T-helper 2 cell (primary cell): ENCODE measurements around the gene MAP3K9.

Source experiments
- DNase-seq, 5 experiments: peaks; one replicate each; pipeline versions ENCODE4 v3.0.0 to v3.0.0-alpha.2; 2012 to 2022

The MAP3K9 gene

DNA sequence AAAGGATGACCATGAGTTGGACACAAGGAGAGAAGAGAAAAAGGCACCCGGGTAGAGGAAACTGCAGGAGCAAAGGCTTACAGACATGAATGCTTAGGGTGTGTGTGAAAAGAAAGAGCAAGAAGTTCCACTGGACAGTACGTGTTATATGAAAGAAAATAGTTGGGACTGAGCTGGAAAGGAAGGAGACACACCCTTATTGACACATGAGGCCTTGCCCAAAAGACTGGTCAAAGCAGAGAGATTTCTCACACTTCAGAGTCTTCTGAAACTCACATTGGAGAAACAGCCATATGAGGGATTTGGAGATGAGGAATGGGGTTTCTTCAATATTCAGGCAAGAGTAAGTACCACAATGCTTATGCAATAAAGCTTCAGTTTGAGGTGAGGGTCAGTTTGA lies 111.6 kb downstream of the MAP3K9 start:
- DNase-seq: no peak

DNA sequence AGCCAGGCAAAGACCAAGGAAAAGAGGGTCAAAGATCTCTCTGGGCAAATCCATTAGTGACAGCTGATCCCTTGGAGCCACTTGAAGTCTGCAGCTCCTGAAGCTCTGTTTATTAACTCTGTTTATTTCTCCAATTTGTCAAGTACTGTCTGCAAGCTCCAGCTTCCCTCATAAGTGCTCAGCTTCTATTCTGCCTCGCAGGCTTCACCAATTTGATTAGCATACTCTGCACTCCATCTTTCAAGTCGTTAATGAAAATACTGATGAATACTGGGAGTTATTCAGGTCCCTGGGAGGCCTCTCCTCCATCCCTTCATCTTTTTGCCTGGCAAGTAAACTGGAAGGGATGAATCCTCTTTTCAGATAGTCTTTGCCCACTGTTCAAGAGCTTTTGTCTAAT lies 113.3 kb downstream of the MAP3K9 start:
- no peak for DNase-seq

DNA sequence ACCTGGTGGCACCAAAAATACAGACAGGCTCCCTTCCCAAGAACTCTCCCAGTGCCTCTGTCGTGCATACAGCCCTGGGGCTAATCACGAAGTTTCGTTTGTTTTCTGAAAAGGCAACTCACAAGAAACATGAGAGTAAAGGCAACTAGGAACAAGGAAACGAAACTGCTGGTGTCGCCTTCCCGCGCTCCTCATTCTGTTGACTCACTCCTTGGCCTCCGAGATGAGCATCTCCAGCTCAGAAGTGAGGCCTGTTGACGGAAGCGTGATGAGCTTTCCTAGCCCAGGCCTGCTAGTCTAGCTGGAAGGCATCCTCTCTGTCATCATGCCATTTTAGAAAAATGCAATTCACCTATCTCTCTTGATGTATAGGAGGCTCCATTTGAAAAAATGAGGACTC lies 117.1 kb downstream of the MAP3K9 start:
- no peak for DNase-seq

DNA sequence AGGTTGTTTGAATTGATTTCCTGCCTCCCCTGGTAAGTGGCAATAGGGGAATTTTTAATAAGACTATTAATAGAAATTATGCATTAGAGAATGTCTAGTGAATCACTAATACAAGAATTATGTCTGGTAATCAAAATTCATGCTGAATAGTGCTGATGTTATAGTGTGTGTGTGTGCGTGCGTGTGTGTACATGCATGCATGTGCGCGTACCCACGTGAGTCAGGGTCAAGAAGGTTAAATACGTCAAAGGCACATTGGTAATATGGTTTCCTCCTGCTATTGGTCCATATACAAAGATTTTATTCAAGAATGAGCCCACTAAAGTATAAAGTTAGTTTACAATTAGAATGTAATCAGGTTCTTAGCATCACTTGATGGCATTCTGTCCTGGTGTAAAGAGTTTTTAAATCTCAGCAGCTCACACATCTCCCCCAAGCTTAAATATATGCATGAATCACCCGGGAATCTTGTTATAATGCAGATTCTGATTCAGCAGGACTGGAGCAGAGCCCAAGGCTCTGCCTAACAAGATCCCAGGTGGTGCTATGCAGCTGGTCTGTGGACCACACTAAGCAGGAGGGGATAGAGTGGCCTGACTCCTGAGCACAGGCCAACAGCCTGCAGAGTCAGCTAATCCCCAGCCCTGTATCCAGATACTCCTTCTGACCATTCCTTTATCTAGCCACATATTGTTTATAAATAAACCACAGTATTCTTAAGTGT lies 123.7 kb downstream of the MAP3K9 start:
- no peak for DNase-seq

DNA sequence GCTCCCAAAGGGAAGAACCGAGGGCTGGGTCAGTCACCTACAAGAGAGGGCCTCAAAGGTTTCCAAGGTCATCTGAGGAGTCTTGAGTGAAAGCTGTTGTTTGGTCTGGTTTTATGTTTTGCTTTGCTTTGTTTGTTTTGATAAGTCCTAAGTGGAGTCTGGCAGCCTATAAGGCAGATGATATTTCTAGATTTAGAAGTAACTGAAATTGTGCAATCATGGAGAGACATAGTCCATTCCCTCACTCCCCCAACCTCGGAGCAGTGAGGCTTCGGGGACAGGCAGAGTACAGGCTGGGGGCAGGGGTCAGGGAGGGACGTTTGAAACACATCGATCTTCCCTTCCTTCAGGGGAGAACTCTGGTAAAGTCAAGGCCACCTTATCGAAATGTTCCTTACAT lies 125.3 kb downstream of the MAP3K9 start:
- no peak for DNase-seq

DNA sequence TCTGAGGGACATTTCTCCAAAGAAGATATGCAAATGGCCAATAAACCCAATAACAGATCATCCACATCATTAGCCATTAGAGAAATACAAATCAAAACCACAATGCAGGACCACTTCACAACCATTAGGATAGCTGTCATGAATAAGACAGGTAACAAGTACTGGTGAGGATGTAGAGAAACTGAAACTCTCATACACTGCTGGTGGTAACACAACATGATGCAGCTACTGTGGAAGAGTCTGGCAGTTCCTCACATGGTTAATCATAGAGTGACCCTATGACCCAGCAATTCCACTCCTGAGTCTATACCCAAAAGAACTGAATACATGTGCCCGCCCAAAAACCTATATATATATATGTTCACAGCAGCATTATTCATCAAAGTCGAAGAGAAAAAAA lies 128.6 kb downstream of the MAP3K9 start:
- DNase-seq: no peak

DNA sequence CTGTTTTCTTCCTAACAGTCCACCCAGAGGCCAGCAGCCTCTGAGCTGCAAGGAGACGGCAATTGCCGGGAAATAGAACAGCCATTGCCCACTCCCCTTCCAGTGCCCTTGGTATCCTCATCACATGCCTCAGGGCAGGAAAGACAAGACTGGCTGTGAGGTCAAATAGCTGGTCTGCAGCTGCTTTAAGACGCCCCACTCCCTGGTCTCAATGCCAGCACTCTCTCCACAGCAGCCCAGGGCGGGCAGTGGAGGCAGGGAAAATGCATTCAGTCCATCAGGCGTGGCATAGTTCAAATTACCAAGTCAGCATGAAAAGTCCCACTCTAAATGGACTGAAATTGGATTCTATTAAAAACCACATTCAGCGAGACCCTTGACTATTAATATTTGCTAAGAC lies 132.0 kb downstream of the MAP3K9 start:
- DNase-seq: no peak
